HS-27A (cell line): ENCODE results near the gene SSRP1.

Source experiments
- DNase-seq: peaks from one replicate; pipeline ENCODE4 v3.0.0-alpha.2; 2012; ENCODE audit warnings: low read depth, missing footprints

The SSRP1 gene

DNA sequence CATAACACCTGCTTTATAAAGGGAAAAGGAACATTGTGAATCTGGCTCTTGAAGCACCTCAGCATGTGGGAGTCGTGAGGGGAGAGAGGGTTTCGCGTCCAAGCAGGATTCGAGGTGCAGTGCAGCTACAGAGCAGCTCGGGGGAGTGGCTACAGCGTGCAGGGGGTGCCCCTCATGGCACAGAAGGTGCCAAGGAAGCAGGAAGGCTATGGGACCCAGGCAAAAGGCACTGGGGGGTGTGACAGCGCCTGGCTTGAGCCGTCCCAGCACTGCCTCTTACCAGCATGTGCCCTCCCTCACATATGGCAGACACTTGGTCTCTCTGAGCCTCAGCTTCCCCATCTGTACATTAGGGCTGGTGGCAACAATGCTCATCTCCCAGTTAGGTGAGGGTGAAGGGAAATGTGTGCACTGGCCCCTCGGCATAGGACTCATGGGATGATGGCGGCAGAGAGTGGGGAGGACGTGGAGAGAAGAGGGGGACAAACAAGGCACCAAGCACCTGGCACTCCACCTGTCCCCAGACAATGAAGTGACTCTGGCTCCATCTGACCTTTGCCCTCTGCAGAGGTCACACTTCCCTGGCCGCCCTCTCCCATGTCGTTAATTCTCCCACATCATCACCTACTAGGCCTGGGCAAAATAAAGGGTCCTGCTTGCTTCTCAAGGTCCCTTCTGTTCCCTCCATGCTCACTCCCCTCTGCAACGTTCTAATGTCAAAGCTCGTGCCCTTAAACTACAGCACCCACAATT, 21.3 kb downstream of the SSRP1 start:
- DNase-seq = no peak

DNA sequence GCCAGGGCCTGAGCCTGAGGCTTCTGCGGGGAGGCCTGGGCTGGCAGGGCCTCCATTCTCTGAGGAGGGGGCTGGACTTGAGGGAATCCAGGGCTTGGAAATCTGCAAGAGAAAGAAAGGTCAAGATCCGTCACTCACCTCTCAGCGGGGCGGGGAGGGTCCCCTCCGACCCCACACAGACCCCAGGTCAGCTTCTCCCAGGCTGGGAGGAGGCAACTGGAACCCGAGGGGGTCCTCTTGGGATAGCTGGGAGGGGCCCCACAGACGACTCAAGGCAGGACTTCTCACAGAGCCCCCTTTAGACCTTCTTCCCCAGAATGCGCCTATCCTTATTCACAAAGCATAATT, 21.9 kb downstream of the SSRP1 start:
- no peak for DNase-seq

DNA sequence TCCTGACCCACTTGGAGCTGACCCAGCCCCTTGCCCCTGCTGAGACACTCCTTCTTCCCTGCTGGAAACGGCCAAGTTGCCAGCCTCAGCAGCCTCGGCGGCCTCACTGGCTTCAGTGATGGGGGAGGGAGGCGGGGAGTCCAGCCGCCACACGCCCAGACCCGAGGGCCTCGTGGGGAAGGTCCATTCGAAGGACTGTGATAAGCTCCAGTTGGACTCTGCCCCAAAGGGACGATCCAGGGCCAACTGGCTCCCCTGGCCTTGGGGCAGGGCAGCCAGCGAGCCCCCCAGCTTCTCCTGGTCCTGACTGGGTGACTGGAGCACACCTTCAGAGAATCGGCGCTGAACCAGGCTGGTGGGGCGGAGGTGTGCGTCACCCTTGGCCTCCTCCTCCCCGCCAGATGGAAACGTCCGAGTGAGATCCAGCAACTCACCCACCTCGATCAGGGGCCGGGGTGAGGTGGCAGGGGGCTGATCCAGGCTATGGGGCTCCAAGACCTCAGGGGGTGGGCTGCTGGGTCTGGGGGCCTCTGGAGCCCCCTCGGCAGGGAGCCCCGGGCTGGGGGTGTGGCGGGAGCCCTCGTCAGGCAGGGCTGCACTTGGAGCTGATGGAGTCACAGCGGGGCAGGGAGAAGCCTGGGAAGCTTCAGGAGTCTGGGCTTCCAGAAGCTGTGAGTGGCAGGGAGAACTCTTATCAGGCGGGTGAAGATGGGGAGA, 22.5 kb downstream of the SSRP1 start:
- no peak for DNase-seq

DNA sequence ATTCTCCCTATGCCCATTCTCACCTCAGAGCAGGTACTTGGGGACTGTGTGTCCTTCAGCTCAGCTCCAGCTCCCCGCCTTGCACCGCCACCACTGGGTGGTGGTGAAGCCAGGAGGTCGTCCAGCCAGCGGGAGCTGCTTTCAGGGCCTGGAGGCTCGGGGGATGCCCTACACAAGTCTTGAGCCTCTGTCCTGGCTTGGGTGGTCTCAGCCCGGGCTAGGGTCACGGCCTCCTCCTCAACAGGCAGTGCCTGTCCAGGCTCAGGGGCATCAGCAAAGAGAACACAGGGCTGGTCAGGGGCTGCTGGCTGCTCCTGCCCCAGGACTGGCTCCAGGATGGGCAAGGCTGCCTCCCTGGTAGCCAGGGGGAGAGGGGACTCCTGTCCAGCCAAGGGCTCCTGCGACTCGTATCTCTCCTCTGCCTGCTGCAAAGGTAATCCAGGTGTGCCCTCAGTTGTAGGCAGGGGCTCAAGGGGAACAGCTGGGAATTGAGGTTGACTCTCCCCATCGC, 23.1 kb downstream of the SSRP1 start:
- DNase-seq = no peak

DNA sequence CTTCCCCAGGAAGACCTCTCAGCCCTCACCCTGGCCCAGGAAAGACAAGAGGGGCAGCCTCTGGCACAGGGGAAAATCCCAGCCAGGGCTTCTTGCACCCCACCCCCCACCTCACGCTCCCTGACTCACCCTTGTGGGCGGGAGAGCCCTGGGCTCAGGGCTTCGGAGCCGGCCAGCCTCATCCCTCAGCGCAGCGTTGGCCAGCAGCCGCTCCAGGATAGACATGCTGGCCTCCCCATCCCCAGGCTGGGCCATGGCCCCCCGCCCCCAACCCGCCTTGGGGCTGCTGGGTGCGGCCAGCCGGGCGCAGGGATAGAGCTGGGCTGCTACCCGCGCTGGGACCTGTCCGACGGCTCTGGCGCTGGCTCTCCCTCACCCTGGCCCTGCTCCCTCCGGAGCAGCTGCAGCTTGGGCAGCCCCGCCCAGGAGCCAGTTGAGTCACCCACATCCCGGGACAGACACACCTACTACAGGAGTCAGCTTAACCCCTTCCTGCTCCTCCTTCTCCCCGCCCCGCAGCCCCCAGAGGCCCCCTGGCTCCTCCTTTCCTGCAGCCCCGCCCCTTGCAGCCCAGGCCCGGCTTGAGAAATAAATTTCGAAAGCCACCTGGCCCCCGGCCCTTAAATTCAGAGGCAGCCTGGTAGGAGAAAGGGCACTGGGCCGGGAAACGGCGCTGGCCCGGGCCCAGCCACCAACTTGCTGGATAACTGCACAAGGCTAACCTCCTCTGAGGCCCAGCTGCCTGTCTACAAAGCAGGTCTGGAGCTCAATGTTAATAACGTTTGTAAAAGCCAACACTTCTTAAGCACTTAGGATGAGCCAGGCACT, 24.4 kb downstream of the SSRP1 start:
- DNase-seq = peak; percentile 92

DNA sequence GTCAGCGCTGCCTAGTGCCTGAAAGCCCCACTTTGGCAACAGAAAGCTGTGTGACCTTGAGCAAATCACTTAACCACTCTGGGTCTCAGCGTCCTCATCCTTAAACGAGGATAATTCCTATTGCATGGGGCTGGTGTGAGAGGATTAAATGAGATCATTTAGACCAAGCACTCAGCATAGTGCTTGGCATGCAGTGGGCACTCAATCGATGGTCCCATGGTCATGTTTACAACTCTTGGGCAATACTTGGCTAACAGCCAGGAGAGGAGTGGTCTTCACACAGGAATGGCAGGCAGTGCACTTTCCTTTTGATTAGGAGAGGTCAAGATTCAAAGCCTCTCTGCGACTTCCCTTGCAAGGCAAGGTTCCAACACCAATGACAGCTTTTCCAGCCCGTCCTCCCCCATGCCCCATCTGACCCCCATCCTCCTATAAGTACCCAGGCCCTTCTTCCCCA, 25.0 kb downstream of the SSRP1 start:
- no peak for DNase-seq

DNA sequence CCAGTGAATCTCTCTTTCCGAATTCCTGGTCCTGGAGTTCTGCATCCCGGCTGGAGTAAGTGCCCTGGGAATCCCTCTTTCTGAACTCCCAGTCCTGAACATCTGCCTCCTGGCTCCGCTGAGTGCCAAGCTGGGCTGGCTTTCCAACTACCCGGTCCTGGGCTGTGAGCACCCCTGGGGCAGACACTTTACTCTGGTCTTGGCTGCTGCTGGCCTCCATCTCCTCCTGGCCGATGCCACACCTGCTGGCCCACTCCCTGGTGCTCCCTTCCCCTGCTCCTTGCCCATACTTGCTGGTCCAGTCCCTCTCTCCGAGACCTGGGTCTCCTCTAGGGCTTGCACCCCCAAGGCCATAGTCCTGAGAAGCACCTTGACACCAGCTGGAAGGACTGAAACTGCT, 25.6 kb downstream of the SSRP1 start:
- no peak for DNase-seq

DNA sequence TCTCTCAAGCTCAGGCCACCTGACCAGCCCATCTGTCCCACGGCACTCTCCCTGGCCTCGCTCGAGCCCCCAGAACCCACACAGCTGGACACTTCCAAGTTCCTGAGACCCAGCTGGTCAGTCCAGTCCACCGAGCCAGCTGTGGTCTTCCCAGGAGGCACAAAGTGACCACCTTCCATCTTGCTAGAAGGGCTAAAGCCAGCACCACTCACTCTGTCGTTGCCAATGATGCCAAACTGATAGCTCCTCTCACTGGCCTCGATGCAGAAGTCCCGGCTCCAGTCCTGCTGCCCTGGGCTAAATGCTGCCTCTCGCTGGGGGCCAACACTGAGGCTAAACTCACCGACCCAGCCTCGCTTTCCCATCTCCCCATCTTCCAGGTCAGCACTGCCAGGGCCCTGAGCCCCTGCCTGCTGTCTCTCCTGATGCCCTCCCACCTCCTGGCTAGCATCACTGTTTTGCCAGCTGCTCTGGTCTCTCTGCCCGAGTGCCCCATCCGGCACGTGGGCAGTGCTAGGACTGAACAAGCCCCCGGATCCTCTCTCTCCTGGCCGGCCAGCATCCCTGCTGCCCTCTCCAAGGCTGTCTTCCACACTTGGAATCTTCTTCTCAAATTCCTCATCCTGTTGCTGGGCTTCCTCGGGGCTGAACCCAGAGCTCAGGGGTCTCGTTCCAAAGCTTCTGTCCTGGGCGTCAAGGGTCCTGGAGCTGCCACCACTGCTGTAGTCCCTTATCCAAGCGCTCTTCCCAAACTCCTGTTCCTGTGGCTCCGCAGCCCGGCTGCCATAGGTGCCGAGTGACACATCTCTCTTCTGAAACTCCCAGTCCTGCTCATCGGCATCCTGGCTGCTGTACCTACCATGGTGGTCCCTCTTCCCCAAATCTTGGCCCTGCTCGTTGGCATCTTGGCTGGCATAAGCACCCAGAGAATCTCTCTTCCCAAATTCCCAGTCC, 26.3 kb downstream of the SSRP1 start:
- DNase-seq = no peak

DNA sequence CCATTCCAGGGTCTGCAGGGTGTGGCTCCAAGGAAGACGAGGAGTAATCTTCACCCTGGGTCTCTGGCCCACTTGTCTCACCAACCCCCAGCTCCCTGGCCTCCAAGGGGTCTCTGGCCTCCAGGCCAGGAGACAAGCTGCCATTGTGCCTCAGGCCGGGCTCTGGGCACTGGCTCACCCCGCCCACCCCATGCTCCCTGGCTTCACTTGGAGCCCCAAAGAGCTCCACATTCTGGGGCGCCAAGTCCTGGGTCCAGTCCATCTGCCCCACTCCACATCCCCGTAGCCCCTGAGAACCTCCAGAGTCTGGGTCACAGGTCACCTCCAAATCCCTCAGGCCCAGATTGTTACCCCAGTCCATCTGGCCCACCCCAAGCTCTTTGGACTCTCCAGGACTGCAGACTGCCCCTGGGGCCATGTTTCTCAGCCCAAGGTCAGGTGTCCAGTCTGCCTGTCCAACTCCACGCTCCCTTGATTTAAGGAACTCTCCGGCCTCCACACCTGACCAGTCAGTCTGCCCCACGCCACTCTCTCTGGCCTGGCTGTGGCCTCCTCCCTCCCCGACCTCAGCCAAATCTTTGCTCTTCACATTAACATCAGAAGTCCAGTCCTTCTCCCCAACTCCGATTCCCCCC, 27.1 kb downstream of the SSRP1 start:
- DNase-seq = no peak

DNA sequence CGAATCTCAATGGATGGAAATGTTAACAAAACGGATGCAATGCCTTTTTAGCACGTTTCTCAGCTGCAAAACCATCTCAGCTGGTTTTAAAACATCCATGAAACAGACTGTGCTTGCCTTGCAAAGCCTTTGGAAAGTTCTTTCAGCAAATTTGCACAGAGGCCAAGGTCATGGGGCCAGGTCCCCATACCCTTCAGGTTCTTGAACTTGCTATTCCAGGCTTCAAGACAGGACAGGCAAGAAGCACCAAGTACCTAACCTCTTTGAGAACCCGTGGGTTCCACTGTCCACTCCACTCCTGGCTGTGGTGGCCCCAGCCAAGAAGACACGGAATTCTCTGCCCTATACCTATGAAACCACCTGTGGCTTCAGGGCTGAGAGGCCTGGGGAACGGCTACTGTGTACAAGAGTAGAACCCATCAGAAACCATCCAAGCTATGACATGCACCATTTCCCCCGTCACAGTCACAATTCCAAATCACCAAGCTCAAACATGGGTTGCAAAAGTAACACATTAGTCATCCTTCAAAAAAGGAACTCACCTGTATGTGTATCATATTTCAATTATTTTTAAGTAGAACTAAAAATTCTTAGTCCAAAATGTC, 27.9 kb downstream of the SSRP1 start:
- no peak for DNase-seq

DNA sequence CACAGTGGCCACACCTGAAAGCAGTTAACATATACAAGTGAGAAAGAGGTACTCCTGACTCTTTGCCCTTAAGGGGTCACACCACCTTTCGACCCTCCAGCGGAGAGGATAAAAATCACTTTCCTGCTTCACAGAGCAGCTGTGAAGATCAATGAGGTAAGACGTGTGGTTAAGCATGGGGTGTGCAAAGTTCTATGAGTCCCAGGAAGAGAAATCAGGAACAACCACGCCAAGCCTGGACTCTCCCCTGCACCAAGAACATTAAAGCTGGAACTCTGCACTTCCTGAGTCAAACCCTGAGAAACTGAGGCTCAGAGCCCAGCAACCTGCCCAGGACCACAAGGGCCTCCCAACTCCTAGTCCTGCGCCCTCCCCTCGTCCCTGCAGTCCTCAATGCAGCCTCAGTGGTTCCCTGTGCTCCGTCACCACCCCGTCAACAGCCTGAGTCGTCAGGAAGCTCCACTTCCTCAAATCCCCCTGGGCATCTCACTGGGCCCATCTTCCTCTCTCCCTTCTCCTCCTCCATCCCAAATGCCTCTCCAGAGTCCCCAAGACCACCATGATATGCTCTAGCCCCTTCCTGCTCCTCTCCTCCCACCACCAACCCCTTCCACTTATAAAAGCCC, 28.6 kb downstream of the SSRP1 start:
- no peak for DNase-seq

DNA sequence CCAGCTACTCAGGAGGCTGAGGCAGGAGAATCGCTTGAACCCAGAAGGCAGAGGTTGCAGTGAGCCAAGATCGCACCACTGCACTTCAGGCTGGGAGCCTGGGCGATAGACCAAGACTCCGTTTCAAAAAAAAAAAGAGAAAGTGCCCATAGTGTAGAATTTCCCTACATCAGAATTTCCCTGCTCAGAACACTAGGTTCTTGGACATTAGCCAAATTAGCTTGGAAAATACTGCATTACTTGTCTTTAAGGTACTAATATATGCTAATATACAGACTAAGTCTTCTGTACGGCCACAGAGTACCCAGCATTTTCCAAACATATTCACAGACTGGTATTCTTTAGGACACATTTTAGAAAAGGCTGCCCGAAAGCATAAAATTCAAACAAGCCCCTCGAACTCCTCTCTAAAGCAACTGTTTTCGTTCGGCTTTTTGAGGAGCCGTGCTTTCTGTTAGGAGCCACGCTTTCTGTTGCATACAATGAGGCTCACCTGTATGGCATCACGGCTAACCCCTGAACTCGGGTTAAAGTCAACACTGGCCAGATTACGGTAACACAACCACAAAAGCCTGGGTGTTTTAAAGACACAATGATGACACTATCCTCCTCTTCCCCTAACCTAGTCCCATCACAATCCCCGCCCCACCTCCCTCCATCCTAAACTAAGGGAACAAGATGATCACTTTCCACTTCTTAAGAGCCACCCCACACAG, 29.4 kb downstream of the SSRP1 start:
- no peak for DNase-seq

DNA sequence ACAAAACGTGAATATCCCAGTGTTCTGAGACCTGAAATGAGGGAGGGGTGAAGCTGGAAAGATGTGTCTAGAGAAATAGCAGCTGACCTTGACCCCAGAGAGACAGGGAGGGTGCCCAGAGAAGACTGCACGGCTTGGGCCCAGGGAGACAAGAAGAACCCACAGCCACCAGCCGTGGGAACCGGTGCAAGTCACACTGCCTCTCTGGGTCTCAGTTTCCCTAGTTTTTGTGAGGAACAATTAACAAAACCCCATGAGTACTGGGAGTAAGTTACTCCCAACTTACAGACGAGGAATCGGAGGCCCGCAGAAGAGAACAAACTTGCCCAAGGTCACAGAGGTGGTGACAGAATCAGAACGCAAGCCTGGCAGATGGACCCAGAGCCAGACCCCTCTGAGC, 30.2 kb downstream of the SSRP1 start:
- DNase-seq = no peak

DNA sequence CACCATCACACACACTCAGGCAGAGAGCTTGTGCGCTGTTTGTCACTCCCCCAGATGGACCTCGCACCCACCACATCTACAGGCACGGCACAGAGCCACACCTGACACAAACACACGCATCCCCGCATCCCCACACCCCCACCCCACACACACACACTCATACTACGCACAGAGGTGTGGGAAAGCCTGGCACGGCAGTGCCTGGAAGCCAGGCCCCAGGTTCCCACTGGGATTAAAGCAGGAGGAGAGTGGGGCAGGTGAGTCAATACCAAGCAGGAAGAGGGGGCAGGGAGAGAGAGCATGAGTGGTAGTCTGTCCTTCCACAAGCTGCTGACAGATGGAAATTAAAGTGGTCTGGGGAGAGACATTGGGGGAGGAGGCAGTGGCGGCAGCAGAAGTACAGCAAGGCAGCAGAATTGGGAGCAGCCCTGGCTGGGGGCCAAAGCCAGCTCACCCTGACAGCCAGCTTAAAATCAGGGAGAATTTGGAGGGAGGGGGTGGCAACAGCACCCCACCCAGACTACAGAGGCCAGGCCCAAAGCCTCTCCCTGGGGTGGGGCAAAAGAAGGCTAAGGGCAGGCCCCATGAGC, 31.6 kb downstream of the SSRP1 start:
- DNase-seq = no peak

DNA sequence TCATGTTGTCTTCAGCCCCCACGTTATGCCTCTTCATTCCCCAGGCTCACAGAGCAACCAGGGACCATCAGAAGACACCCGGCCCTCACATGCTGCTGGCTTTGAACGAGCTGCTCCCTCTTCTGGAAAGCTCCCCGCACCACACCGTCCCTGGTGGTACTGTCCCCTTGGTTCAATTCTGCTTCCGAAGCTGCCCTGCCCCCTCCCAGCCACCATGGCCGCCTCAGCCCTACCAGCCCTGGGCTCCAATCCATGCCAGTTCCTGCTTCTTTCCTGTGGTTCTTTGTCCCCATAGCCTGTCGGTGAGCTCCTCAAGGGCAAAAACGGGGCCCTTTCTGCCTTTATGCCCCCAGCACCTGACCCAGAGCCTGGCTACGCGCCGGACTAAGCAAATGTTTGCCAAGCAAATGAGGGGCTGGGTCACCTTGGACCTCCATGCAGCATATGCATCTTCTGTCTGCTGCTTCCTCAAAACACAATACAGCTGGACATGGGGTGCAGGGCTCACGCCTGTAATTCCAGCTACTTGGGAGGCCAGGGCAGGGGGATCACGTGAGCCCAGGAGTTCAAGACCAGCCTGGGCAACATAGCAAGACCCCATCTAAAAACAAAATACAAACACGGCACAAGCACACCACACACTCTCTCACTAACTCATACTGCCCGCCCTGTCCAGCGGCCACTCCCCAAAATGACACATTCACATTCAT, 32.3 kb downstream of the SSRP1 start:
- DNase-seq = no peak

DNA sequence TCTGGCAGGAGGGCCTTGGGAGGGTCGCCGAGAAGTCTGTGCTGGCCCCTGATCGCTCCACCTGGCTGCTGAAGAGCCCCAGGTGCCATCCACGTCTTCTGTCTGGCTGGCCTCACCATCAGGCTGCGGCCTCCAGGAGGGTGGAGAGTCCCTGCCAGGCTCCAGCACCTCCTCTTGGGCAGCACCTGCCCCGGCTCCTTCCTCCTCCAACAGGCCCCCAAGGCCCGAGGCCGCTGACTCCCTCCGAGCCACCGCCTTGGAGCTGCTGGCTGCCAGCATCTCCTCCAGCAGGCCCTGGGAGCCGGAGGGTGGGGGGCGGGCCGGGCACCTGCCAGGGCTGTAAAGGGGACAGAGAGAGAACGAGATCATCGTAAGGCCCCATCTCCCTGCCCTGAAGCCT, 33.2 kb downstream of the SSRP1 start:
- no peak for DNase-seq

DNA sequence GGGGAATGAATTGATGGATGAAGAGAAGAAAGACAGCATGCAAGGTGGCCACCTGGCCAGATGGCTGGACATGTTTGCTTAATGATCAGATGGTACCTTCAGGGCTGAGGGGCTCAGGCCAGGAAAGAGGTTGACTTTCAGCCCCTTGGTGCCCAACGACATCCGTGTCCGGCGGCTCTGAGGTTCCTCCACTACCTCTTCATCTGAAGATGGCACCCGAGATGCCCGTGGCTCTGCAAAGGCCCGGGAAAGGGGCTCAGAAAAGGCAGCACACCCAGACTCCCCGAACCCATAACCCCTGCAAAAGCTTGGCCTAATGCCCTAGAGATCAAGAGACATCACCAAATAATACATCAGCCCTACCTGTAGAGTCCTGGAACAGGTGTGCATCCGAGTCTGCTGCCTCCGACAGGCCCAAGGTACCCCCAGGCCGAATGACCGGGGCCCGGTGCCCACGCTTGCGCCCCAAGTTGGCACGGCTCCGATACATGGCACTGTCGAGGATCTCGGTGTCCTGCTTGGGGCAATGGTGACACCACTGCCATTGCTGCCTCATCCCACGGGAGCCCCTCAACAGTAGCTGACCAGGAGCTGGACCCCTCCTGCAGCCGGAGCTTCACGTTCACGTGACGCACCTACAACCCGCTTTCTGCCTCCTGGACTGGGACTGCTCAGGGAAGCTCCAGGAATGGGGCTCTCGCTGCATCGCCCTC, 33.8 kb downstream of the SSRP1 start:
- DNase-seq = no peak

DNA sequence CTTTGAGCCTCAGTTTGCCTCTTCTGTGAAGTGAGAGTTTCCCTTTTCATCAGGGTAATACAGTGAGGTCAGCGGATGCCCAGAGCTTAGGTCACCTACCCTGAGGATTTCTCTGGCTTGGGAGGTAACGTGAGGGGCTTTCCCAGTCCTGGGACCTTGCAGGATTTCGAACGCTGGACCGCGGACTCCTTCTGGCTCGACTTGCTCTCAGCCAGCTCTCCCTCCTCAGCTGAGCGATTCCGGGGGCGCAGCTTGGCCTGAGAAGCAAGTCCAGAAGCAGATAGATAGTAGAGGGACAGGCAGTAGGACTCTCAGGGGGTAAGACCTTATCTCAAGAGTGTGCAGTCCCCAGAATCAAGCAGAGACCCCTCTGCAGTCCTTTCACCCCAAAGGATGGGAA, 34.9 kb downstream of the SSRP1 start:
- DNase-seq = no peak
